H1 (cell line): Measurements from ENCODE around the gene SLC6A6. TPM values are rescaled to one million over a fixed set of nuclear protein-coding genes. Genes with fewer than 3 reads are reported as not detected.

Source experiments
- SP2 ChIP-seq: IDR thresholded peaks from 2 replicates; pipeline ENCODE4 v1.6.1; 2012; ENCODE audit warnings: mild to moderate bottlenecking, low read length, inconsistent platforms
- USF2 ChIP-seq: IDR thresholded peaks from 2 replicates; pipeline ENCODE4 v1.6.1; 2011; ENCODE audit warnings: low read length, improper control_type of control experiment
- polyA plus RNA-seq, 7 experiments: library from polyadenylated mRNA; depleted of rRNA in 3 of 7; stranded (reverse) in 5 of 7; unstranded in 2 of 7; fragments of >200 nt in 5 of 7; fragments of 200-250 nt in 2 of 7; gene quantifications; 1 replicate in 5 of 7; 2 replicates in 1 of 7; 4 replicates in 1 of 7; pipeline versions ENCODE4 v1.2.1 to v1.2.3, GENCODE V29; 2011 to 2013; ENCODE audit warnings: missing spikeins in 2 of 7, mixed read lengths in 2 of 7
- total RNA-seq: library from RNA; stranded (reverse); fragmentation: NEBNext Ultra II Directional; extraction: Animal tissue kit (Norgen Biotek cat#: 25700); gene quantifications from 2 replicates; pipeline ENCODE4 v1.2.1, GENCODE V29; 2021

Gene SLC6A6
- total and polyA plus RNA-seq, 2 of the 8 experiments (the other 6 are each of a cell fraction or from before 2014, with no cell fraction given), result 66.2 to 144 TPM

DNA sequence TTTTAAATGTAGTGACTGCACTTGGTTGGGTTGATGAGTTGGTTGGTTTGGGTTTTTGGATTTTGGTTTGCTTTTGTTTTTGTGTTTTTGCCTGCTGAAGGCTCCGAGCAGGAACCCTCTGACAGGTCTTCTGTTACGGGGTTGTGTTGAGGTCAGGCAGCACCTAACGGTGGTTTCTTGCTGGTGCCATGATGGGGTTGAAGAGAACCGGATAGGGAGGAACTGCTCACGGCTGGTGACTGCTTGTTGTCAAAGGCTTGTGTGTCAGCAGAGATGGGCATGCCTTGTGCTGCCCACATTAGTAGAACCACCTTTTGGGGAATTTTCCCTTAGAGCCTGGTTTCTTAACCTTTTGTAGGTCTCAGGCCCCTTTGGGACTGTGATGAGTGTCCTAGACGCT lies 42.0 kb downstream of the SLC6A6 start (continued):
- TF ChIP-seq SP2 (no peak), USF2 (no peak)
